Stimulated activated memory B cell treated with anti-CD40 and anti-IgM and Interleukin-4, amounts not matched to agents 10 μg/mL and 1 μg/mL and 100 μg/mL, for 72 hours (primary cell): ENCODE results near the gene CLSTN2.

Source experiments
- ATAC-seq: fragments of 150-1000 bp; cut with Tn5 transposase; 2 replicates; pipeline ENCODE4 v1.10.0; 2021
- H3K27ac Mint-ChIP-seq: one replicate; pipeline ENCODE4 v1.8.0; 2022; ENCODE audit warnings: mild to moderate bottlenecking, mixed read lengths
- H3K27me3 Mint-ChIP-seq: one replicate; pipeline ENCODE4 v1.8.0; 2022; ENCODE audit warnings: mixed read lengths
- H3K36me3 Mint-ChIP-seq: one replicate; pipeline ENCODE4 v1.8.0; 2022; ENCODE audit warnings: mixed read lengths
- H3K4me1 Mint-ChIP-seq: one replicate; pipeline ENCODE4 v1.8.0; 2022; ENCODE audit warnings: mixed read lengths
- H3K4me3 Mint-ChIP-seq: one replicate; pipeline ENCODE4 v1.8.0; 2022; ENCODE audit warnings: mild to moderate bottlenecking, moderate library complexity, mixed read lengths
- H3K9me3 Mint-ChIP-seq: one replicate; pipeline ENCODE4 v1.8.0; 2022; ENCODE audit warnings: mixed read lengths

The CLSTN2 gene

GRCh38 chr3:139969386-139969785, 34.4 kb downstream of the CLSTN2 start:
- Mint-ChIP-seq H3K4me1 (no peaks in the 10 kb centered on the region), H3K27ac (no peak overlapping the region), H3K36me3 (no peaks in the 10 kb centered on the region), H3K4me3 (no peak overlapping the region), H3K9me3 (no peaks in the 10 kb centered on the region), H3K27me3 (no peaks in the 10 kb centered on the region)
- ATAC-seq: no peak

- no peaks in the 10 kb centered on the region for H3K27me3 Mint-ChIP-seq
- H3K9me3 Mint-ChIP-seq: no peaks in the 10 kb centered on the region
- H3K36me3 Mint-ChIP-seq: no peaks in the 10 kb centered on the region
- no peak overlapping the region for H3K27ac Mint-ChIP-seq
- ATAC-seq: no peak
- H3K4me3 Mint-ChIP-seq: no peak overlapping the region
- H3K4me1 Mint-ChIP-seq: no peaks in the 10 kb centered on the region
Observed at GRCh38 chr3:139970526-139970925, 35.5 kb downstream of the CLSTN2 start.

GRCh38 chr3:139974809-139975425, 39.9 kb downstream of the CLSTN2 start:
- no peak overlapping the region for H3K4me3 Mint-ChIP-seq
- no peaks in the 10 kb centered on the region for H3K27me3 Mint-ChIP-seq
- H3K36me3 Mint-ChIP-seq: no peaks in the 10 kb centered on the region
- H3K4me1 Mint-ChIP-seq: no peaks in the 10 kb centered on the region
- no peaks in the 10 kb centered on the region for H3K9me3 Mint-ChIP-seq
- no peak overlapping the region for H3K27ac Mint-ChIP-seq
- ATAC-seq: no peak

- H3K9me3 Mint-ChIP-seq: no peaks in the 10 kb centered on the region
- no peaks in the 10 kb centered on the region for H3K36me3 Mint-ChIP-seq
- no peak overlapping the region for H3K27ac Mint-ChIP-seq
- H3K4me3 Mint-ChIP-seq: no peak overlapping the region
- ATAC-seq: no peak
- no peaks in the 10 kb centered on the region for H3K4me1 Mint-ChIP-seq
- no peaks in the 10 kb centered on the region for H3K27me3 Mint-ChIP-seq
Observed at GRCh38 chr3:139975594-139976365, 40.8 kb downstream of the CLSTN2 start.

GRCh38 chr3:139978966-139979365, 44.0 kb downstream of the CLSTN2 start:
- H3K4me3 Mint-ChIP-seq: no peak overlapping the region
- no peaks in the 10 kb centered on the region for H3K36me3 Mint-ChIP-seq
- H3K27ac Mint-ChIP-seq: no peak overlapping the region
- H3K9me3 Mint-ChIP-seq: no peaks in the 10 kb centered on the region
- ATAC-seq: no peak
- no peaks in the 10 kb centered on the region for H3K27me3 Mint-ChIP-seq
- no peaks in the 10 kb centered on the region for H3K4me1 Mint-ChIP-seq

- Mint-ChIP-seq H3K9me3 (no peaks in the 10 kb centered on the region), H3K36me3 (no peaks in the 10 kb centered on the region), H3K27me3 (peaks cover 9% of the 10 kb centered on the region), H3K4me1 (no peaks in the 10 kb centered on the region), H3K4me3 (no peak overlapping the region), H3K27ac (no peak overlapping the region)
- ATAC-seq: no peak
Observed at GRCh38 chr3:139979991-139980390, 45.0 kb downstream of the CLSTN2 start.

GRCh38 chr3:139982404-139982803, 47.4 kb downstream of the CLSTN2 start:
- Mint-ChIP-seq H3K27ac (no peak overlapping the region), H3K27me3 (peaks cover 13% of the 10 kb centered on the region), H3K4me1 (no peaks in the 10 kb centered on the region), H3K36me3 (no peaks in the 10 kb centered on the region), H3K4me3 (no peak overlapping the region), H3K9me3 (no peaks in the 10 kb centered on the region)
- ATAC-seq: no peak

- H3K9me3 Mint-ChIP-seq: no peaks in the 10 kb centered on the region
- H3K4me3 Mint-ChIP-seq: no peak overlapping the region
- no peak overlapping the region for H3K27ac Mint-ChIP-seq
- peaks cover 13% of the 10 kb centered on the region for H3K27me3 Mint-ChIP-seq
- no peak for ATAC-seq
- H3K36me3 Mint-ChIP-seq: no peaks in the 10 kb centered on the region
- no peaks in the 10 kb centered on the region for H3K4me1 Mint-ChIP-seq
Observed at GRCh38 chr3:139985576-139985975, 50.6 kb downstream of the CLSTN2 start.

- no peak overlapping the region for H3K27ac Mint-ChIP-seq
- H3K9me3 Mint-ChIP-seq: peaks cover 6% of the 10 kb centered on the region
- no peak for ATAC-seq
- no peaks in the 10 kb centered on the region for H3K4me1 Mint-ChIP-seq
- peaks cover 13% of the 10 kb centered on the region for H3K27me3 Mint-ChIP-seq
- no peaks in the 10 kb centered on the region for H3K36me3 Mint-ChIP-seq
- no peak overlapping the region for H3K4me3 Mint-ChIP-seq
Observed at GRCh38 chr3:139987908-139988307, 52.9 kb downstream of the CLSTN2 start.

- no peak for ATAC-seq
- H3K4me3 Mint-ChIP-seq: no peak overlapping the region
- peaks cover 9% of the 10 kb centered on the region for H3K9me3 Mint-ChIP-seq
- H3K27me3 Mint-ChIP-seq: peaks cover 13% of the 10 kb centered on the region
- H3K4me1 Mint-ChIP-seq: no peaks in the 10 kb centered on the region
- H3K27ac Mint-ChIP-seq: no peak overlapping the region
- no peaks in the 10 kb centered on the region for H3K36me3 Mint-ChIP-seq
Observed at GRCh38 chr3:139988472-139989156, 53.6 kb downstream of the CLSTN2 start.

GRCh38 chr3:139994891-139995290, 59.9 kb downstream of the CLSTN2 start:
- no peaks in the 10 kb centered on the region for H3K27me3 Mint-ChIP-seq
- H3K9me3 Mint-ChIP-seq: peaks cover 9% of the 10 kb centered on the region
- no peak overlapping the region for H3K27ac Mint-ChIP-seq
- no peaks in the 10 kb centered on the region for H3K36me3 Mint-ChIP-seq
- ATAC-seq: no peak
- no peaks in the 10 kb centered on the region for H3K4me1 Mint-ChIP-seq
- H3K4me3 Mint-ChIP-seq: no peak overlapping the region

GRCh38 chr3:140004271-140004670, 69.3 kb downstream of the CLSTN2 start:
- no peaks in the 10 kb centered on the region for H3K36me3 Mint-ChIP-seq
- no peak overlapping the region for H3K4me3 Mint-ChIP-seq
- no peaks in the 10 kb centered on the region for H3K9me3 Mint-ChIP-seq
- ATAC-seq: no peak
- no peaks in the 10 kb centered on the region for H3K27me3 Mint-ChIP-seq
- H3K27ac Mint-ChIP-seq: no peak overlapping the region
- no peaks in the 10 kb centered on the region for H3K4me1 Mint-ChIP-seq

- no peak for ATAC-seq
- Mint-ChIP-seq H3K9me3 (no peaks in the 10 kb centered on the region), H3K36me3 (no peaks in the 10 kb centered on the region), H3K27me3 (no peaks in the 10 kb centered on the region), H3K4me1 (no peaks in the 10 kb centered on the region), H3K4me3 (no peak overlapping the region), H3K27ac (no peak overlapping the region)
Observed at GRCh38 chr3:140006331-140006730, 71.3 kb downstream of the CLSTN2 start.

- no peak overlapping the region for H3K27ac Mint-ChIP-seq
- no peaks in the 10 kb centered on the region for H3K9me3 Mint-ChIP-seq
- H3K36me3 Mint-ChIP-seq: no peaks in the 10 kb centered on the region
- no peak for ATAC-seq
- H3K27me3 Mint-ChIP-seq: peaks cover 5% of the 10 kb centered on the region
- H3K4me1 Mint-ChIP-seq: no peaks in the 10 kb centered on the region
- no peak overlapping the region for H3K4me3 Mint-ChIP-seq
Observed at GRCh38 chr3:140007081-140007480, 72.1 kb downstream of the CLSTN2 start.

GRCh38 chr3:140007911-140008869, 73.2 kb downstream of the CLSTN2 start:
- Mint-ChIP-seq H3K27ac (no peak overlapping the region), H3K36me3 (no peaks in the 10 kb centered on the region), H3K4me1 (no peaks in the 10 kb centered on the region), H3K27me3 (peaks cover 10% of the 10 kb centered on the region), H3K4me3 (no peak overlapping the region), H3K9me3 (no peaks in the 10 kb centered on the region)
- ATAC-seq: no peak
